HepG2 (cell line): ENCODE data around the gene GRM4. TPM values are rescaled to one million over a fixed set of nuclear protein-coding genes. Genes with fewer than 3 reads are reported as not detected.
A peak's percentile ranks its signal among the peaks of the same experiment; 100 is the strongest.

Experiments
- CCDC6 ChIP-seq: sonication (generic); formaldehyde crosslinking; IDR thresholded peaks from 2 replicates; pipeline ENCODE4 v1.8.1; 2022; ENCODE audit warnings: mild to moderate bottlenecking, missing genetic modification reagents, moderate library complexity
- CREM ChIP-seq, 2 experiments: sonication (generic) in 1 of 2; formaldehyde crosslinking in 1 of 2; IDR thresholded peaks; 2 replicates each; pipeline versions ENCODE4 v1.4.0 to v1.6.1; 2016 to 2020; ENCODE audit warnings: antibody characterized with exemption in 1 of 2, mild to moderate bottlenecking in 1 of 2, missing genetic modification reagents in 1 of 2
- JDP2 ChIP-seq: sonication (generic); formaldehyde crosslinking; IDR thresholded peaks from 2 replicates; pipeline ENCODE4 v1.8.1; 2022; ENCODE audit warnings: missing genetic modification reagents, borderline replicate concordance
- MBD4 ChIP-seq: IDR thresholded peaks from 2 replicates; pipeline ENCODE4 v1.6.1; 2012; ENCODE audit warnings: low read length, inconsistent platforms, borderline replicate concordance
- MED8 ChIP-seq: sonication (generic); formaldehyde crosslinking; IDR thresholded peaks from 2 replicates; pipeline ENCODE4 v1.8.1; 2023; ENCODE audit warnings: mild to moderate bottlenecking, missing genetic modification reagents; ENCODE audit not compliant: insufficient replicate concordance
- PHB2 ChIP-seq: fragments of 450-650 bp; IDR thresholded peaks from 2 replicates; pipeline ENCODE4 v1.6.1; 2018; ENCODE audit not compliant: partially characterized antibody
- PHF8 ChIP-seq: sonication (generic); formaldehyde crosslinking; IDR thresholded peaks from 2 replicates; pipeline ENCODE4 v1.5.0; 2020; ENCODE audit warnings: missing genetic modification reagents
- SRSF4 ChIP-seq: fragments of 200-400 bp; formaldehyde crosslinking; IDR thresholded peaks from one replicate; pipeline ENCODE4 v1.6.1; 2018; ENCODE audit warnings: mild to moderate bottlenecking, low read depth, low read length, moderate library complexity; ENCODE audit not compliant: poor library complexity, severe bottlenecking
- ZBTB1 ChIP-seq: sonication (generic); formaldehyde crosslinking; IDR thresholded peaks from 2 replicates; pipeline ENCODE4 v1.4.0; 2020; ENCODE audit warnings: missing genetic modification reagents, borderline replicate concordance
- ZNF12 ChIP-seq: sonication (generic); formaldehyde crosslinking; IDR thresholded peaks from 2 replicates; pipeline ENCODE4 v1.5.0; 2020; ENCODE audit warnings: missing genetic modification reagents
- ZNF749 ChIP-seq: sonication (generic); formaldehyde crosslinking; IDR thresholded peaks from 2 replicates; pipeline ENCODE4 v1.8.0; 2022; ENCODE audit warnings: mild to moderate bottlenecking, missing genetic modification reagents, moderate library complexity, borderline replicate concordance
- ZNF790 ChIP-seq: sonication (generic); formaldehyde crosslinking; IDR thresholded peaks from 2 replicates; pipeline ENCODE4 v1.8.0; 2022; ENCODE audit warnings: missing genetic modification reagents, mild to moderate bottlenecking, borderline replicate concordance
- ZSCAN22 ChIP-seq: sonication (generic); formaldehyde crosslinking; IDR thresholded peaks from 2 replicates; pipeline ENCODE4 v1.4.0; 2020; ENCODE audit warnings: mild to moderate bottlenecking, missing genetic modification reagents
- polyA plus RNA-seq, 8 experiments: library from polyadenylated mRNA; depleted of rRNA in 3 of 8; stranded (reverse) in 7 of 8; unstranded in 1 of 8; fragments of >200 nt; fragmentation: Illumina TruSeq in 4 of 8; extraction: Trizol in 4 of 8; gene quantifications; 2 replicates each; pipeline versions ENCODE4 v1.2.1 to v1.2.3, GENCODE V29; 2011 to 2016; ENCODE audit warnings: low read depth in 4 of 8, missing spikeins in 1 of 8, mixed read lengths in 1 of 8; ENCODE audit not compliant: insufficient read depth in 1 of 8
- total RNA-seq, 5 experiments: library from RNA; depleted of rRNA; stranded (reverse); fragments of >200 nt; fragmentation: Illumina TruSeq; extraction: Trizol; gene quantifications; 2 replicates each; pipeline ENCODE4 v1.2.3, GENCODE V29; 2016; ENCODE audit warnings: low read depth in 1 of 5
- TF ChIP-seq, protein P1 (sequence below): sonication (generic); formaldehyde crosslinking; IDR thresholded peaks from 2 replicates; pipeline ENCODE4 v1.4.0; 2020; ENCODE audit warnings: missing genetic modification reagents
- TF ChIP-seq, protein P2 (sequence below): sonication (generic); formaldehyde crosslinking; IDR thresholded peaks from 2 replicates; pipeline ENCODE4 v1.5.1; 2020; ENCODE audit warnings: mild to moderate bottlenecking, missing genetic modification reagents, moderate library complexity
- TF ChIP-seq, protein P3 (sequence below): sonication (generic); formaldehyde crosslinking; conservative IDR thresholded peaks from 2 replicates; pipeline ENCODE4 v1.8.1; 2023; ENCODE audit warnings: missing genetic modification reagents
- TF ChIP-seq, protein P4 (sequence below): sonication (generic); formaldehyde crosslinking; IDR thresholded peaks from 2 replicates; pipeline ENCODE4 v1.8.1; 2023; ENCODE audit warnings: missing genetic modification reagents, mild to moderate bottlenecking, borderline replicate concordance
- TF ChIP-seq, protein P5 (sequence below): sonication (generic); formaldehyde crosslinking; IDR thresholded peaks from 2 replicates; pipeline ENCODE4 v1.9.0; 2021; ENCODE audit warnings: missing genetic modification reagents, borderline replicate concordance

GRM4 gene
- total and polyA plus RNA-seq, 2 of the 13 experiments (the other 11 are each of a cell fraction or from before 2014, with no cell fraction given): not detected

DNA sequence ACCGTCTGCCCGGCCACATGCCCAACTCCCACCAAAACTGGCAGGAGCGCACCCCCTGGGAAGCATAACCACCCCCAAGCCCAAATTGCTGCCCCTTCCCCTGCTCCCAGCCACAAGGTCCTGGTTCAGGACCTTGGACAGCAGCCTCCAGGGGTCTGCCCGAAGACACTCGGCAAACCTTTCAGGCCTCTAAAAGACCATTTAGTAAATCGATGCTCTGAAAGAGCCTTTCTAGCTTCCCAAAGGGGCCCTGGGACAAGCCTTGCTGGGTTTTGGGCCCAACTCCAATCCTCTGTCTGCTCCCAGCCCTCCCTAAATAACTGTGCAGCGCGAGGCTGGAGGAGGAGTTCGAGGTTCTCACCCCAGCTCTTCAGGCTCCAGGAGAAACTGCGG is 30.5 kb downstream of the GRM4 start (continued):
- TF ChIP-seq, protein P1, sequence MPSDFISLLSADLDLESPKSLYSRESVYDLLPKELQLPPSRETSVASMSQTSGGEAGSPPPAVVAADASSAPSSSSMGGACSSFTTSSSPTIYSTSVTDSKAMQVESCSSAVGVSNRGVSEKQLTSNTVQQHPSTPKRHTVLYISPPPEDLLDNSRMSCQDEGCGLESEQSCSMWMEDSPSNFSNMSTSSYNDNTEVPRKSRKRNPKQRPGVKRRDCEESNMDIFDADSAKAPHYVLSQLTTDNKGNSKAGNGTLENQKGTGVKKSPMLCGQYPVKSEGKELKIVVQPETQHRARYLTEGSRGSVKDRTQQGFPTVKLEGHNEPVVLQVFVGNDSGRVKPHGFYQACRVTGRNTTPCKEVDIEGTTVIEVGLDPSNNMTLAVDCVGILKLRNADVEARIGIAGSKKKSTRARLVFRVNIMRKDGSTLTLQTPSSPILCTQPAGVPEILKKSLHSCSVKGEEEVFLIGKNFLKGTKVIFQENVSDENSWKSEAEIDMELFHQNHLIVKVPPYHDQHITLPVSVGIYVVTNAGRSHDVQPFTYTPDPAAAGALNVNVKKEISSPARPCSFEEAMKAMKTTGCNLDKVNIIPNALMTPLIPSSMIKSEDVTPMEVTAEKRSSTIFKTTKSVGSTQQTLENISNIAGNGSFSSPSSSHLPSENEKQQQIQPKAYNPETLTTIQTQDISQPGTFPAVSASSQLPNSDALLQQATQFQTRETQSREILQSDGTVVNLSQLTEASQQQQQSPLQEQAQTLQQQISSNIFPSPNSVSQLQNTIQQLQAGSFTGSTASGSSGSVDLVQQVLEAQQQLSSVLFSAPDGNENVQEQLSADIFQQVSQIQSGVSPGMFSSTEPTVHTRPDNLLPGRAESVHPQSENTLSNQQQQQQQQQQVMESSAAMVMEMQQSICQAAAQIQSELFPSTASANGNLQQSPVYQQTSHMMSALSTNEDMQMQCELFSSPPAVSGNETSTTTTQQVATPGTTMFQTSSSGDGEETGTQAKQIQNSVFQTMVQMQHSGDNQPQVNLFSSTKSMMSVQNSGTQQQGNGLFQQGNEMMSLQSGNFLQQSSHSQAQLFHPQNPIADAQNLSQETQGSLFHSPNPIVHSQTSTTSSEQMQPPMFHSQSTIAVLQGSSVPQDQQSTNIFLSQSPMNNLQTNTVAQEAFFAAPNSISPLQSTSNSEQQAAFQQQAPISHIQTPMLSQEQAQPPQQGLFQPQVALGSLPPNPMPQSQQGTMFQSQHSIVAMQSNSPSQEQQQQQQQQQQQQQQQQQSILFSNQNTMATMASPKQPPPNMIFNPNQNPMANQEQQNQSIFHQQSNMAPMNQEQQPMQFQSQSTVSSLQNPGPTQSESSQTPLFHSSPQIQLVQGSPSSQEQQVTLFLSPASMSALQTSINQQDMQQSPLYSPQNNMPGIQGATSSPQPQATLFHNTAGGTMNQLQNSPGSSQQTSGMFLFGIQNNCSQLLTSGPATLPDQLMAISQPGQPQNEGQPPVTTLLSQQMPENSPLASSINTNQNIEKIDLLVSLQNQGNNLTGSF: peak; percentile 75; the same call in 1 of the 2 replicates
- TF ChIP-seq PHB2 (no peak), MBD4 (no peak), MED8 (CRISPR knock-in tag) (no peak), ZSCAN22 (CRISPR knock-in tag) (no peak), CCDC6 (CRISPR knock-in tag) (no peak), PHF8 (no peak), ZNF12 (CRISPR knock-in tag) (peak; percentile 61; the same call in 1 of the 2 replicates), CREM (IDR thresholded peaks at IDR 0.05) (no peak), CREM (CRISPR knock-in tag; IDR thresholded peaks at IDR 0.05) (no peak), ZNF749 (CRISPR knock-in tag) (0 out of 2 replicates have a peak, but pooled peaks have one; percentile 59), ZBTB1 (CRISPR knock-in tag) (no peak; the same call in 1 of the 2 replicates), JDP2 (no peak), SRSF4 (no peak), ZNF790 (CRISPR knock-in tag) (no peak)
- TF ChIP-seq, protein P2, sequence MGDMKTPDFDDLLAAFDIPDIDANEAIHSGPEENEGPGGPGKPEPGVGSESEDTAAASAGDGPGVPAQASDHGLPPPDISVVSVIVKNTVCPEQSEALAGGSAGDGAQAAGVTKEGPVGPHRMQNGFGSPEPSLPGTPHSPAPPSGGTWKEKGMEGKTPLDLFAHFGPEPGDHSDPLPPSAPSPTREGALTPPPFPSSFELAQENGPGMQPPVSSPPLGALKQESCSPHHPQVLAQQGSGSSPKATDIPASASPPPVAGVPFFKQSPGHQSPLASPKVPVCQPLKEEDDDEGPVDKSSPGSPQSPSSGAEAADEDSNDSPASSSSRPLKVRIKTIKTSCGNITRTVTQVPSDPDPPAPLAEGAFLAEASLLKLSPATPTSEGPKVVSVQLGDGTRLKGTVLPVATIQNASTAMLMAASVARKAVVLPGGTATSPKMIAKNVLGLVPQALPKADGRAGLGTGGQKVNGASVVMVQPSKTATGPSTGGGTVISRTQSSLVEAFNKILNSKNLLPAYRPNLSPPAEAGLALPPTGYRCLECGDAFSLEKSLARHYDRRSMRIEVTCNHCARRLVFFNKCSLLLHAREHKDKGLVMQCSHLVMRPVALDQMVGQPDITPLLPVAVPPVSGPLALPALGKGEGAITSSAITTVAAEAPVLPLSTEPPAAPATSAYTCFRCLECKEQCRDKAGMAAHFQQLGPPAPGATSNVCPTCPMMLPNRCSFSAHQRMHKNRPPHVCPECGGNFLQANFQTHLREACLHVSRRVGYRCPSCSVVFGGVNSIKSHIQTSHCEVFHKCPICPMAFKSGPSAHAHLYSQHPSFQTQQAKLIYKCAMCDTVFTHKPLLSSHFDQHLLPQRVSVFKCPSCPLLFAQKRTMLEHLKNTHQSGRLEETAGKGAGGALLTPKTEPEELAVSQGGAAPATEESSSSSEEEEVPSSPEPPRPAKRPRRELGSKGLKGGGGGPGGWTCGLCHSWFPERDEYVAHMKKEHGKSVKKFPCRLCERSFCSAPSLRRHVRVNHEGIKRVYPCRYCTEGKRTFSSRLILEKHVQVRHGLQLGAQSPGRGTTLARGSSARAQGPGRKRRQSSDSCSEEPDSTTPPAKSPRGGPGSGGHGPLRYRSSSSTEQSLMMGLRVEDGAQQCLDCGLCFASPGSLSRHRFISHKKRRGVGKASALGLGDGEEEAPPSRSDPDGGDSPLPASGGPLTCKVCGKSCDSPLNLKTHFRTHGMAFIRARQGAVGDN (CRISPR knock-in tag): no peak
- TF ChIP-seq, protein P3, sequence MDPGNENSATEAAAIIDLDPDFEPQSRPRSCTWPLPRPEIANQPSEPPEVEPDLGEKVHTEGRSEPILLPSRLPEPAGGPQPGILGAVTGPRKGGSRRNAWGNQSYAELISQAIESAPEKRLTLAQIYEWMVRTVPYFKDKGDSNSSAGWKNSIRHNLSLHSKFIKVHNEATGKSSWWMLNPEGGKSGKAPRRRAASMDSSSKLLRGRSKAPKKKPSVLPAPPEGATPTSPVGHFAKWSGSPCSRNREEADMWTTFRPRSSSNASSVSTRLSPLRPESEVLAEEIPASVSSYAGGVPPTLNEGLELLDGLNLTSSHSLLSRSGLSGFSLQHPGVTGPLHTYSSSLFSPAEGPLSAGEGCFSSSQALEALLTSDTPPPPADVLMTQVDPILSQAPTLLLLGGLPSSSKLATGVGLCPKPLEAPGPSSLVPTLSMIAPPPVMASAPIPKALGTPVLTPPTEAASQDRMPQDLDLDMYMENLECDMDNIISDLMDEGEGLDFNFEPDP: no peak
- TF ChIP-seq, protein P4, sequence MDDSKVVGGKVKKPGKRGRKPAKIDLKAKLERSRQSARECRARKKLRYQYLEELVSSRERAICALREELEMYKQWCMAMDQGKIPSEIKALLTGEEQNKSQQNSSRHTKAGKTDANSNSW (CRISPR knock-in tag): no peak
- TF ChIP-seq, protein P5, sequence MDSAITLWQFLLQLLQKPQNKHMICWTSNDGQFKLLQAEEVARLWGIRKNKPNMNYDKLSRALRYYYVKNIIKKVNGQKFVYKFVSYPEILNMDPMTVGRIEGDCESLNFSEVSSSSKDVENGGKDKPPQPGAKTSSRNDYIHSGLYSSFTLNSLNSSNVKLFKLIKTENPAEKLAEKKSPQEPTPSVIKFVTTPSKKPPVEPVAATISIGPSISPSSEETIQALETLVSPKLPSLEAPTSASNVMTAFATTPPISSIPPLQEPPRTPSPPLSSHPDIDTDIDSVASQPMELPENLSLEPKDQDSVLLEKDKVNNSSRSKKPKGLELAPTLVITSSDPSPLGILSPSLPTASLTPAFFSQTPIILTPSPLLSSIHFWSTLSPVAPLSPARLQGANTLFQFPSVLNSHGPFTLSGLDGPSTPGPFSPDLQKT (CRISPR knock-in tag): no peak
